ES-I3 (cell line): ENCODE results near the gene DAGLB.
"Not testable (repeated sequence)": the region's sequence is repeated elsewhere in the genome, so short reads cannot be mapped to it uniquely, and the experiment has no call there.

Experiments
- H3K36me3 ChIP-seq: 2 replicates; pipeline ENCODE4 v1.6.1; 2013; ENCODE audit warnings: mild to moderate bottlenecking, low read length, control low read depth, moderate library complexity; ENCODE audit not compliant: insufficient read depth
- H3K4me1 ChIP-seq: 2 replicates; pipeline ENCODE4 v1.6.1; 2013; ENCODE audit warnings: mild to moderate bottlenecking, control low read depth, low read length; ENCODE audit not compliant: insufficient read depth
- H3K9ac ChIP-seq: 2 replicates; pipeline ENCODE4 v1.6.1; 2013; ENCODE audit warnings: low read depth, mild to moderate bottlenecking, low read length, moderate library complexity
- H3K9me3 ChIP-seq: 2 replicates; pipeline ENCODE4 v1.6.1; 2013; ENCODE audit warnings: mild to moderate bottlenecking, low read length, moderate library complexity; ENCODE audit not compliant: control insufficient read depth, insufficient read depth

The DAGLB gene

DNA sequence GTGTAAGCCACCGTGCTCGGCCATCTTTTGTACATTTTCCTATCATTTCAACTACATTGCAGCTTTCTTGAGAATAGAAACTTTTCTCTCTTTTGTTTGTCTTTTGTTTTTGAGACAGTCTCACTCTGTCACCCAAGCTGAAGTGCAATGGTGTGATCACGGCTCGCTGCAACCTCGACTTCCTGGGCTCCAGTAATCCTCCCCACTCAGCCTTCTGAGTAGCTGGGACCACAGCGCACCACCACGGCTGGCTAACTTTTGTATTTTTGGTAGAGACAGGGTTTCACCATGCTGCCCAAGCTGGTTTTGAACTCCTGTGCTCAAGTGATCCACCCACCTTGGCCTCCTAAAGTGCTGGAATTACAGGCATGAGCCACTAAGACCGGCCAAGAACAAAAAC lies 31.3 kb upstream of the DAGLB start:
- H3K36me3 ChIP-seq = peaks cover 10% of the 10 kb centered on the region; the same call in 1 of the 2 replicates
- H3K9ac ChIP-seq = no peak overlapping the region
- H3K9me3 ChIP-seq = no peaks in the 10 kb centered on the region
- peaks cover 7% of the 10 kb centered on the region; the same call in 1 of the 2 replicates for H3K4me1 ChIP-seq

DNA sequence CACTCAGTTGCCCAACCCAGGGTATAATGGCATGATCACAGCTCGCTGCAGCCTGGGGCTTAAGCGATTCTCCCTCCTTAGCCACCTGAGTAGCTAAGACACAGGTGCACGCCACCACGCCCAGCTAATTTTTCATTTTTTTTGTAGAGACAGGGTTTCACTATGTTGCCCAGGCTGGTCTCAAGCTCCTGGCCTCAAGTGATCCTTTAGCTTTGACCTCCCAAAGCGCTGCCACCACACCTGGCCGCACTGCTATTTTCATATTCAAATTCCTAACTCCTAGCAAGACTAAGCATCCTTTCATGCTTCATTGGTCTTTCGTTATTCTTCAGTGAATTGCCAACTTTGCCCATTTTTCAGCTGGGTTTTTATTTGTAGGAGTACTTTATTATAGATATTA lies 30.4 kb upstream of the DAGLB start:
- peaks cover 7% of the 10 kb centered on the region; the same call in 1 of the 2 replicates for H3K4me1 ChIP-seq
- no peak overlapping the region for H3K9ac ChIP-seq
- no peaks in the 10 kb centered on the region for H3K9me3 ChIP-seq
- H3K36me3 ChIP-seq = peaks cover 10% of the 10 kb centered on the region; the same call in 1 of the 2 replicates

DNA sequence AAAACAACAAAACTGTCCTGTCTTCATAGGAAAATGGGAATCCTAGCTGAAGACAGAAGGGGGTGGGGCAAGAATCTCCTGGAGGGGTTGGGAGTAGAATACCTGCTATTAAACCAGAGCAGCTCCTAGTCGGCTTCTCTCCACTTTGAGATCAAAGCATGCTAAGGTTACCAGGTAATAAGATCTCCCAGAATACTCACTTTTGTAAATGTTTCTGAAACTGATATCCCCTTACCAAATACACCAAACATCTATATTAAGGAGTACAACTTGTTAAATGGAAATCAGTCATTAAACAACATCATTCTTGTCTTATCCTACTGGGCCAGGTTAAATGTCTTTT lies 29.5 kb upstream of the DAGLB start:
- H3K9ac ChIP-seq = no peak overlapping the region
- peaks cover 11% of the 10 kb centered on the region; the same call in 1 of the 2 replicates for H3K36me3 ChIP-seq

DNA sequence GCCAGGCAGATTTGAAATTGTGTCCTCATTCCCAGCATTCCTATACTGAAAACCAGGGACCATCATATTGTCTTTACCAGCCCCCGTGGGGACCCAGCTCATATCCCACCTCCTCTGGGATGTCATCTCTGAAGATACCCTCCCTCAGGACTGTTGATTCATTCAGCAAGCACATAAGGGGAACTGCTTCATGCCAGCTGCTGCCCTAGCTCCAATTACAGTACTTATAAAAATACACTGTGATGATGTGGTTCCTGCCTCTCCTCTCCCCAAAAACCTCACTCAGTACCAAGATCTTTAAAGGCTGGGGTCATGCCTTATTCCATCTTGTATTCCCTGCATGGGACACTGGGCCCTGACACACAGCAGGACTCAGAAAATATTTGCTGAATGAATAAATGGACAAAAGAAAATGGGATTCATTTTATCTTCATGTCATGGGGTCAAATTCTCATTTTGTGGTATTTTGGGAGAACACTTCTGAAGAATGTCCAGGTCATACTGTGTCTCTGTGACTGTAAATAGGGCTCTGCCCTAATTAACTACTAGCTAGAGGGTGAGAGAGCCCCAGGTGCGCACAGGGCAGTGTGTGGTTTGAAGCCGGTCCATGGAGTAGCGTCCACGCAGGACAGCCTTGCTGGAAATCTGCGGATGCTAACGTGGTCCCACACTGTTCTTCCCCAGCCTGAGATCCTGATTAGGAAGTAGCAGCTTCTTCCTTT lies 29.0 kb upstream of the DAGLB start:
- Histone ChIP-seq H3K36me3 (peaks cover 12% of the 10 kb centered on the region; the same call in 1 of the 2 replicates), H3K4me1 (no peaks in the 10 kb centered on the region), H3K9me3 (no peaks in the 10 kb centered on the region), H3K9ac (no peak overlapping the region)

More for the DNA sequence above, 29.5 kb upstream of the DAGLB start:
- H3K9me3 ChIP-seq = no peaks in the 10 kb centered on the region
- H3K4me1 ChIP-seq = peaks cover 2% of the 10 kb centered on the region; the same call in 1 of the 2 replicates

DNA sequence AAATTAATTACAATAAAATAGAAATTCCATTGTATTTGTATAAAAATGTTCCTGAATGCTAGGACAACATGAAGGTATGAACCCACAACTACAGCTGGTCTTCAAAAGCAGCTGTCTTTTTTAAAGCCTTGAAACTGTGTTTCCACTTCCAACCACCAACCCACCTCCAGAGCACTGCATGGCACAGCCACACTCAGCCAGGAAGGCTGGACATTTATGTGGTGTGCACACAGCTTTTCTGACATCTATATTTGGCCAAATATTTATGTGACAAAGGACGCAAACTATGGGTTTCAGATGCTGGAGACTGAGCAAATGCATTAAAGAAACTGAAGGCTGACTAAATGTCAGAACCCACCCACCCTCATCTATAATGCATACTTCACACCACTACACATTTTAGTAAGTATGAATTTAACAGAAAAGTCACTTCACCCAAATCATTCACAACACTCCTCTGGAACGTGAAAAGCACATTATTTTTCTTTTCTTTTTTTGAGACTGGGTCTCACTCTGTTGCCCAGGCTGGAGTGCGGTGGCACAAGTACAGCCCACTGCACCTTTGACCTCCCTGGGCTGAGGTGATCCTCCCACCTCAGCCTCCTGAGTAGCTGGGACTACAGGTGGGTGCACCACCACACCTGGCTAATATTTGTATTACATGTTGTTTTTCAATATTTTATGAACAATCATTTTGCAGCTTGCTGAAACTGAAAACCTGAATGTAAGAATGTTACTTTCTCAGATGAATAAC lies 27.9 kb upstream of the DAGLB start:
- H3K9ac ChIP-seq = no peak overlapping the region
- peaks cover 12% of the 10 kb centered on the region; the same call in 1 of the 2 replicates for H3K36me3 ChIP-seq
- H3K4me1 ChIP-seq = no peaks in the 10 kb centered on the region
- H3K9me3 ChIP-seq = no peaks in the 10 kb centered on the region

DNA sequence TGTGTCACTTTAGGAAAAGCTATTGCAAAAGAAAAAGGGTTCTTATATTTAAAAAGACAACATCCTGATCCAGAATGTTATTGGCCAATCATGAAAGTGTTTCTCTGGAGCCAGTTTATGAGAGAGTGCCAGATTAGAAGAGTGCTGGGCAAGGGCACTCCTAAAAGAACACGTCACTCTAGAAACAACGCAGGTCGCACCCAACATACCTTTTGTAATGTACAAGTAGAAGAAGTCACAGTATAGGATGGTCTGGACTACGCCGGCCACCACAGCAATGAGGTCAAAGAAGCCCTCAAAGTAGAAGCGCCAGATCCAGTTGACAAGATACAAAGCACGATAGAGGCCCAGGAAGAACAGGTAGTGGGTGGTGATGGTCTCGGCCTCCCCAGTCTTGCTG lies 18.1 kb upstream of the DAGLB start:
- H3K9me3 ChIP-seq = peaks cover 17% of the 10 kb centered on the region
- peaks cover 26% of the 10 kb centered on the region for H3K36me3 ChIP-seq
- no peak overlapping the region for H3K9ac ChIP-seq
- H3K4me1 ChIP-seq = no peaks in the 10 kb centered on the region

DNA sequence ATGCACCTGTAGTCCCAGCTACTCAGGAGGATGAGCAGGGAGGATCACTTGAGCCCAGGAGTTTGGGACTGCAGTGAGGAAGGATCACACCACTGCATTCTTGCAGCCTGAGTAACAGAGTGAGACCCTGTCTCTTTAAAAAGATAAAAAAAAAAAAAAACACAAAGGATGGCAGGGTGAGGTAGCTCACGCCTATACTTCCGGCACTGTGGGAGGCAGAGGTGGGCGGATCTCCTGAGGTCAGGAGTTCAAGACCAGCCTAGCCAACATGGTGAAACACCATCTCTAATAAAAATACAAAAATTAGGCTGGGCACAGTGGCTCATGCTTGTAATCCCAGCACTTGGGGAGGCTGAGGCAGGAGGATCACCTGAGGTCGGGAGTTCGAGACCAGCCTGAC lies 15.9 kb upstream of the DAGLB start:
- H3K9me3 ChIP-seq = peaks cover 17% of the 10 kb centered on the region
- H3K36me3 ChIP-seq = peaks cover 20% of the 10 kb centered on the region
- not testable (repeated sequence) for H3K4me1 ChIP-seq, H3K9ac ChIP-seq

DNA sequence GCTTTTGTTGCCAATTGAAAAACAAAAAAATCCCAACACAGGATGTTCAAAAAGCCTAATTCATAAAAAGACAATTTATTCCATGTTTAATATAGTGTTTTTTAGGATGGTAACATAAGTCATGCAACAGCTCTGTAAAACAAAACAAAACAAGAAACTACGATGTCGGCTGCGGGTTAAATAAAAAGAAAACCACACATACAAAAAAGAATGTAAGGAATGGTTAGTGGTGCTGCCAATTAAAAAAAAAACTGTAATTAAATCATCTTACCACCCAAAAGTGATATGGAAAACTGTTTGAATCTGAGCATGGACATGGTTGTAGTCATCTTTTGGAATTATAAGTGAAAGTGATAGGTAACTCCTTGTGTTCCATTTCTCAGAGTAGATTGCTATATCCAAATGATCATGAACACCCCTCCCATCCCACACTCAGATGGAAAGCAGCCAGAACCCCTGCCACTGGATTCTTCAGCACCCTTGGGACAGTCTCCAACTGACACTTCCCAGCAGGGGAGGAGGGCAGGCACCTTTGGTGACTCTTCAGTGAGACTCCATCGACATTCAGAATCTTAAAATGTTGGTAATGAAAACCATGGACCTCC lies 14.3 kb upstream of the DAGLB start:
- Histone ChIP-seq H3K9ac (no peak overlapping the region), H3K36me3 (peaks cover 18% of the 10 kb centered on the region), H3K4me1 (no peaks in the 10 kb centered on the region), H3K9me3 (peaks cover 16% of the 10 kb centered on the region)

DNA sequence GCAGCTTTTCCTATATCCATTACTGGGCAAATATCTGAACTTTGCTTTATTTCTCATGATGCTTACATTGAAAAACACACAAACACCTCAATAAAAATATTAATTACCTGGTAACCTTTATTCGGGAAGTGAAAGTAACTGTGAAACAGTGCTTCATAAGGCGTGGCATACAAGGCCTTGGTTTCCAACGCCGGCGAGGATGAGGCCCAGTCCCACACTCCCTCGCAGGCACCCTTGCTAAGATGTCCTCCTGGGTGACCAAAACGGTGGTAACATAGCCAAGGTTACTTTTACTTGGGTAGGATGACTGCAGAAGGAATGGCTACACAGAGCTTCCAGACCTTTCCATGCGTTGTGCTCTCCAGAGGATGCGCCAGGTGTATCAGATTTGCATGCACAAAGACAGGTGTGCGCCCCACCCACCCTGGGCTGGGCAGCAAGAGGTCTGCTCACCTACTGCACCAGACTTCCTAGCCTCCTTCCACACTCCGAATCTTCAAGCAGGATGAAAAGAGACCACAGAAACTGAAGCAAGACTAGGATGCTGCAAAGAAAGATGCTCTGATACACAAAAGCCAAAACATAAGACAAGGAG lies 13.3 kb upstream of the DAGLB start:
- H3K4me1 ChIP-seq = no peaks in the 10 kb centered on the region
- peaks cover 9% of the 10 kb centered on the region for H3K36me3 ChIP-seq
- peaks cover 7% of the 10 kb centered on the region for H3K9me3 ChIP-seq
- H3K9ac ChIP-seq = no peak overlapping the region

DNA sequence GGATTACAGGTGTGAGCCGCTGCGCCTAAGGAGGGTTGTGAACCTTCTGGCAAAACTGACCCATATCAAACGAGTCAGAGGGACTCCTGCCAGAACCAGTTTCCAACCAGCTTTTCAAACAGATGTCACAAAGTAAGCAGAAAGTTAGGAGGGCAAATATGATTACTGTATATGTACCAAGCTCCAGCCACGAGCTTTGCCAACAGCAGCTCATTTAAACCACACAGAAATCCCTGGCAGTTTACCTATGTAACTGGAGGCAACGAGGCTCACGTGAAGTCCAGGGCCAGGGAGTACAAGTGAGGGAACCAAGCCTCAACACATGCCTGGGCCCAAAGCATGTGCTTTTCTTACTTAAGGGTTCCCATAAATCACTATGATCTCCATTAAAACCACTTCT lies 12.5 kb upstream of the DAGLB start:
- H3K36me3 ChIP-seq = peaks cover 1% of the 10 kb centered on the region; the same call in 1 of the 2 replicates
- H3K9me3 ChIP-seq = no peaks in the 10 kb centered on the region; the same call in 1 of the 2 replicates
- H3K9ac ChIP-seq = no peak overlapping the region
- H3K4me1 ChIP-seq = no peaks in the 10 kb centered on the region

DNA sequence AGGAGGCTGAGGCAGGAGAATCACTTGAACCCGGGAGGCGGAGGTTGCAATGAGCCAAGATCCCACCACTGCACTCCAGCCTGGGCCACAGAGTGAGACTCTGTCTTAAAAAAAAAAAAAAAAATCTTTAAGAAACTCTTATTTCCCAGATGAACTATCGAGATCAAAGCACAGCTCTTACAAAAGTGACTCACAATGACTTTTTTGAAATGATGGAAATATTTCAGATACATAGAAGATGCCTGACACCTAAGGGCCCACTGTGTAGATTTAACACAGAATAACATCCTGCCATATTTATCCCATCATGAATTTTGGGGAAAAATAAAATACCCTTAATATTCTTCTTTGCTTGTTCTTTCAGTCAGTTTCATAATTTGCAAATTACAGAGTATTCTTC lies 10.9 kb upstream of the DAGLB start:
- H3K36me3 ChIP-seq, H3K9me3 ChIP-seq, H3K9ac ChIP-seq, H3K4me1 ChIP-seq: not testable (repeated sequence)

DNA sequence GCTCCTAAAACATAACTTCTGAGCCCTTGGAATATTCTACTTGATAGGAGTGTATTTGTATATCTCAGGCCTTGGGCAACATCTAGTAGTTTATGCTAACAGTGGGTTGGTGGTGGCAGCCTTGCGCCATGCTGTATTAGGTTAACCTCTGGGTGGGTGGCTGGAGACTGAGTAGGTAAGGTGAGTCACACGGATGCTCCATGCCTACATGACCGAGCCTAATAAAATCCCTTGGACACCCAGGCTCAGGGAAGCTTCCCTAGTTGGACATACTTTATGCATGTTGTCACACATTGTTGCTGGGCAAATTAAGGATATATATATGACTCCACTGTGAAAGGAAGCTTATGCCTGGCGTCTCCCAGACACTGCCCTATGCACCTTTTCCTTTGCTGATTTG lies 6.0 kb upstream of the DAGLB start:
- no peaks in the 10 kb centered on the region; the same call in 1 of the 2 replicates for H3K4me1 ChIP-seq
- H3K36me3 ChIP-seq = no peaks in the 10 kb centered on the region
- H3K9ac ChIP-seq = no peak overlapping the region
- no peaks in the 10 kb centered on the region for H3K9me3 ChIP-seq

DNA sequence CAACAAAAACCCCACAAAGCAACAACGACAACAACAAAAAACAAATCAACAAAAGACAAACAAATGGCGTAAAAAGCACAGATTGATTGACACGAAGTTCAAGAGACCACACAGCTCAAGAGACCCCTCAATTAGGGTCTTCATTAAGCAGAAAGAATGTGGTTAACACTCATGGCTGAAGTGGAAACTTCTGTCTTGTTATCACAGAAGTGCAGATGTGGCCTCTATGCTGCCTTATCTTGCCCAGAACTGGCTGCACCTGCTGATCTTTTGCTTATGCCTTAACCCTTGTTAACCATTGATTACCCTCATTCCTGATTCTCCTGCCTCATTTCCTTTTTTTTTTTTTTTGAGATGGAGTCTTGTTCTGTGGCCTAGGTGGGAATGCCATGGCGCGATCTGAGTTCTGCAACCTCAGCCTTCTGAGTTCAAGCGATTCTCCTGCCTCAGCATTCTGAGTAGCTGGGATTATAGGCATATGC lies 3.5 kb upstream of the DAGLB start:
- no peak overlapping the region for H3K9ac ChIP-seq
- H3K36me3 ChIP-seq = no peaks in the 10 kb centered on the region
- no peaks in the 10 kb centered on the region; the same call in 1 of the 2 replicates for H3K4me1 ChIP-seq
- H3K9me3 ChIP-seq = no peaks in the 10 kb centered on the region

DNA sequence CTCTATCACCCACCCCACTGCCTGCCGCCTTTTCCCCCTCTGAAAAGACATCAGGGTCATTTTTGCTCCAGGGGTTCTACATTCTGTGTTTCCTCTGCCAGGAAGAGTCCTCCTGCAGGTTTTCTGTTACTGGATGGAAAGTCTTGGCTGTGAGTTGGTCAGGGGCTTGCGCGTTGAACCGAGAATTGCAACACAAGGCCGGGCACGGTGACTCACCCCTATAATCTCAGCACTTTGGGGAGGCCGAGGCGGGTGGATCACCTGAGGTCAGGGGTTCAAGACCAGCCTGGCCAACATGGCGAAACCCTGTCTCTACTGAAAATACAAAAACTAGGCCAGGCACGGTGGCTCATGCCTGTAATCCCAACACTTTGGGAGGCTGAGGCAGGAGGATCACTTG lies 2.8 kb upstream of the DAGLB start:
- H3K4me1 ChIP-seq, H3K36me3 ChIP-seq, H3K9ac ChIP-seq, H3K9me3 ChIP-seq: not testable (repeated sequence)
